ENCODE measurements around the gene ZNF121.
"Not testable (repeated sequence)": the region's sequence is repeated elsewhere in the genome, so short reads cannot be mapped to it uniquely, and the experiment has no call there.

The ZNF121 gene

DNA sequence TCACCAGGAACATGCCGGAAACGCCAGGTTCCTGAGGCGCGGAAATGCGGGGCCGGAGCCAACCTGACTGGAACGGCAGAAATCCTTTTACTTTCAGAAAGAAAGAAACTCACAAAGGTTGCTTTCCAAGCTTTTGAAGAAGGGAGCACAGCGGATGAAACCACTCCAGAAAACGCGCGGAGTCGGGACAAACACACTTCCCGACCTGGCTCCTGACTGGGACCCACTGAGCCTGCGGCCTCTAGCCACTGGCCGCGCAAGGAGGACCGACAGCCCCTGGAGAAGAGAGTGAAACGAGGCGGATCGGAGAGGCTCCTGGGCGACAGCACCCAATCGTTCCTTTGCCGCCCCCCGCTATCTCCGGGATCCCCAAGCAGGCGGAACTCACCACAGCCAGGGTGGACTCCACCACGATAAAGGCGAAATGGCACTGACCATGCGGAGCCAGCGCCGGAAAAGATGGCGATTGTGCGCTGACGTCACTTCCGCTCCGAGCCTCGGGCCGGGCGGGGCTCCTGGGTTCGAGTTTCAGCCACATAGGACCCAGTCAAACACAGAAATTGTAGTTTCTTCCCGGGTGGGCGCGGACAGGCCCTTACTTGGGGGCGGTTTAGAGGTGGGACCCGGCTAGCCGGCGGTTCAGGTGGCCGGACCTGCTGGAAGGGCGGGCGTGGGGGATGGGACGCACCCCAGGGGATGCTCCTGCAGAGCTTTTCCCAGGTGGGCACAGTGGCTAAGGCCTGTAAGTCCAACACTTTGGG is at the start of gene ZNF121:
Gene ZNF121, minus strand, starts transcription at position 432 of the 761 bp plus-strand sequence. CDS start 16,407 bp downstream, outside the sequence.
- DNase-seq (ENCODE audit: low spot score), result peak; percentile 85

DNA sequence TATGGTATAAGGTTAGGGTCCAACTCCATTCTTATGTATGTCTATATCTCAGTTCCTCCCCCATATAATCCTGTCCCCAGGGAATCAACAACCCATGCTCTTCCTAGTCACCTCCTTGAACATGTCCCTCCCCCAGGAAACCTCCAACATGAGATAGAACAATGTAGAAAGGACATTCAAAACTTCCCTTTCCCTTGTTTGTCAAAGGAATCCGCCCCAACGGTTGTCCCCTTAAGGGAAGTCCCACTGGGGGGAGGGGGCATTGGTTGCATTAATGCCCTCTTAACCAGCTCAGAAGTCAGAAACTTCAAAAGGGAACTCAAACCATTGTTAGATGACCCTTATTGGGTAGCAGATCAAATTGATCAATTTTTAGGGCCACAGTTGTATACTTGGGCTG is 43.6 kb upstream of the ZNF121 start:
- no peak for DNase-seq (ENCODE audit: low spot score)

DNA sequence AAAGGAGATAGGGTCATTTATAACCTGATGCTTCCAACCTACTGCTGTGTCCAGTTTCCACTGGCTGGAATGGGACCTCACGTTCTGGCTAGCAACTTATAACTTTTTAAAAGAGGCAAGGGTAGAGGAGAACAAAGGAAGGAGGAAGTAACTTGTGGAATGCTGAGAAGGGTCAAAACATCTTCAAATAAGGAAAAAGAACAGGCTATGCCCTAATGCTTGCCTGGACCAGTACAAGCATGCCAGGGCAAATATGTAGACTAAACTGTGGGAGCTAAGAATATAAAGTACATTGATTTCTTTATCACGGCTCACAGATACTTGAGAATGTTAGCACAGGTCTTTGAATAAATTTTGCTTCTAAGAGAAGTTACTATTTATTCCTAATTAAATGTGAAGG is 38.2 kb upstream of the ZNF121 start:
- DNase-seq (ENCODE audit: low spot score), result no peak

DNA sequence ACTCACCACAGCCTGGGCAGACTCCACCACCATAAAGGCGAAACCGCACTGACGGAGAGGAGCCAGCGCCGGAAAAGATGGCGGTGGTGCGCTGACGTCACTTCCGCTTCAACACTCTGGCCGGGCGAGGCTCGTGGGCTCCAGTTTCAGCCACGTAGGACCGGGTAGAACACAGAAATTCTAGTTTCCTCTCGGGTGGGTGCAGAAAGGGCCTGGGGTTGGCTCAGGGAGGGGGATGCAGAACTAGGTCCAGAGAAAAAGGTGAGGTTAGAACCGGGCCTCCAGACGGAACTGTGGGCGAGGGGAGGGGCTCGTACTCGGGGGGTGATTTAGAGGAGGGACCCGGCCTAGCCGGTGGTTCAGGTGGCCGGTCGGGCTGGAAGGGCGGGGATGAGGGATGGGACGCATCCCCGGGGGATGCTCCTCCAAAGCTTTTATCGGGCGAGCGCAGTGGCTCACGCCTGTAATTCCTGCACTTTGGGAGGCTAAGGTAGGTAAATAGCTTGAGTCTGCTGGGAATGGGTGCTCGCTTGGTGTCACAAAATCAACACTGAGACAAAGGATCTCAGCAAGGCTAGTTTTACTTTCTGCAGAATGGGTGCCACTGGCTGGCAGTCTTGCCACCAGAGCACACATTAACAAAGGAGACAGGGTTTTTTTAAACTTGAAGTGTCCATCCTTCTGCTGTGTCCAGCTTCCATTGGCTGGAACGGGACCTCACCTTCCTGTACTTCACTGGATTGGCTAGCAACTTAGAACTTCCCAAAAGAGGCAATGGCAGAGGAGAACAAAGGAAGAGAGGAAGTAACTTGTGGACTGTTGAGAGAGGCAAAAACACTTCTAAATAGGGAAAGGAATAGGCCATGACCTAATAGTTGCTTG is 37.1 kb upstream of the ZNF121 start, which contains the start of gene ZNF561:
Gene ZNF561, minus strand, starts transcription at position 77 of the 882 bp plus-strand sequence. CDS start 1,776 bp downstream, outside the sequence.
- peak; percentile 87 for DNase-seq (ENCODE audit: low spot score)

DNA sequence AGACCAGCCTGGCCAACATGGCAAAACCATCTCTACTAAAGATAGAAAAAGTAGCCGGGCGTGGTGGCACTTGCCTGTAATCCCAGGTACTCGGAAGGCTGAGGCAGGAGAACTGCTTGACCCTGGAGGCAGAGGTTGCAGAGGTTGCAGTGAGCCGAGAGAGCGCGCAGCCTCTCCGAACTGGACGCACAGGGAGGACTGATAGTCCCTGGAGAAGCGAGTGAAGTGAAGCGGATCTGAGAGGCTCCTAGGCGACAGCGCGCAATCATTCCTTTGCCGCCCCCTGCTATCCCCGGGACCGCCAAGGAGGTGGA is 36.5 kb upstream of the ZNF121 start:
- DNase-seq (ENCODE audit: low spot score), result no peak

DNA sequence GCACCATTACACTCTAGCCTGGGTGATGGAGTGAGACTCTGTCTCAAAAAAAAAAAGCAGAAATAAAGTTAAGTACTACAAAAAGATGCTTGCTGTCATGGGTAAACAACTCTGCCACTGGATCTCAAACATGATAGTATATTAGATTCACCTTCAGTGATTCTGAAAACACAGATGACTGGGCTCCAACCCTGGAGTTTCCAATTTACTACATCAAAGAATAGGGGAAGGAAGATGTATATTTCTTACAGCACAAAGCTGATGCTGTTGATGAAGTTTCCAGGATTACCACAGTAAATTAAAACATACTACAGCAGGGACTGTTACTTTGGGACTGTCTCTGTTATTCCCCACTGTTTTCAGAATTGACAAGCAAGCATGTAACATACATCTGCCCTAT is 31.5 kb upstream of the ZNF121 start:
- DNase-seq (ENCODE audit: low spot score), result no peak

DNA sequence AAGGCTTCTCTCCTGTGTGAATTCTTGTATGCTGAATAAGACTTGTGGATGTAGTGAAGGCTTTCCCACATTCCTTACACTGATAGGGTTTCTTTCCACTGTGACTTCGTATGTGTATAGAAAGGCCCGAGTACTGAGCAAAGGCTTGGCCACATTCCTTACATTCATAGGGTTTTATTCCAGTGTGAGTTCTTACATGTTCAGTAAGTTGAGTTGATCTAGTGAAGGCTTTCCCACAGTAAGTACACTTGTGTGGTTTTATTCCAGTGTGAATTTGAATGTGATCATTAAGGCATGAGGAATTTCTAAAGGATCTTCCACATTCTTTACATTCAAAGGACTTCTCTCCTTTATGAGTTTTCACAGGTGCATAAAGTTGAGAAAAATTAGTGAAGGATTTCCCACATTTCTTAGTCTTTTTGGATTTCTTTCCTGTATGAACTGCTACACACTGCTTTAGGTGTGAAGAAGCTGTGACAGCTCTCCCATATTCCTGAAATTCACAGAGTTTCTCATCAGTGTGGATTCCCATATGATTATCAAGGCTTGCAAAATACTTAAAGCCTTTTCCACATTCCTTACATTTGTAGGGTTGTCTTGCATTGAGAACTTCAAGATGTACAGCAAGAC is 26.3 kb upstream of the ZNF121 start:
- no peak for DNase-seq (ENCODE audit: low spot score)

DNA sequence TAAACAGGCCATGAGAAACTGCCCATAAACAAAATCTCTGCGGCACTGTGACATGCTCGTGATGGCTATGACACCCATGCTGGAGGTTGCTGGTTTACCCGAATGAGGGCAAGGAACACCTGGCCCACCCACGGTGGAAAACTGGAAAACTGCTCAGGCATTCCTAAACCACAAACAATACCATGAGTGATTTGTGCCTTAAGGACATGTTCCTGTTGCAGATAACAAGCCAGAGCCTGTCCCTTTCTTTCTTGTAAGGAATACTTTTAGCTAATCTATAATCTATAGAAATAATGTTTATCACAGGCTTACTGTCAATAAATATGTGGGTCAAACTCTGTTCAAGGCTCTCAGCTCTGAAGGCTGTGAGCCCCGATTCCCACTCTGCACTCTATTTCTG is 24.6 kb upstream of the ZNF121 start:
- DNase-seq (ENCODE audit: low spot score), result no peak

DNA sequence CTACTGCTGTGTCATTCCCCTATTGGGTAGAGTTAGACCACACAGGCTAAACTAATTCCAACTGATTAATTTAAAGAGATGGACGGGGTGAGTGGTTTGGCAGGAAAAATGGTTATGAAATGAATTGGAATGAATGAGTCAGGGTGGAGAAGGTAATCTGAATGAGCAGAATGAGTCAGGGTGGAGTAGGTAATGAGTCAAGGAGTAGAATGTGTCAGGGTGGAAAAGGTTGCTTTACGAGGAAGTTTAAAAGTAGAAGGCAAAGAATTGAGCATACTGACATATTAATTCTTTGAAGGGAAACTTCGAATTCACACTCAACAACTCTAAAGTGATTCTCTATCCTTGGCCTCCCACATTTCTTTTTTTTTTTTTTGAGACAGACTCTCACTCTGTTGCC is 12.7 kb upstream of the ZNF121 start:
- DNase-seq (ENCODE audit: low spot score), result no peak

DNA sequence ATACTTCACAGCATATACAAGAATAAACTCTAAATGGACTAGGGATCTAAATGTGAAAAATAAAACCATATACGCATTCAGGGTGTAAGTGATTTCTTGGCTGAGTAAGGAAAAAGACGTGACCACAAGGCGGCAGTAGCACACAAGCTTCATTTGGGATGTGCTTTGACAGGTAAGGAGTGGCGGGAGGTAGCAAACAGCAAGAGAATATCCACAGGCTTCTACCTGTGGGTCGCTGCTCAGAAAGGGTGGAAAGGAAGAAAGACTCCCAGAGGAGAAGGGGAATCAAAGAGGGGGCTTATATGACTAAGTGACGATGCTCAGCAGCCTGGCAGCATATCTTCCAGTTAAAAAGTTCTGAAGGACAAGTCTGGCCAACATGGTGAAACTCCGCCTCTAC is 2.5 kb upstream of the ZNF121 start:
- DNase-seq (ENCODE audit: low spot score), result peak; percentile 37

DNA sequence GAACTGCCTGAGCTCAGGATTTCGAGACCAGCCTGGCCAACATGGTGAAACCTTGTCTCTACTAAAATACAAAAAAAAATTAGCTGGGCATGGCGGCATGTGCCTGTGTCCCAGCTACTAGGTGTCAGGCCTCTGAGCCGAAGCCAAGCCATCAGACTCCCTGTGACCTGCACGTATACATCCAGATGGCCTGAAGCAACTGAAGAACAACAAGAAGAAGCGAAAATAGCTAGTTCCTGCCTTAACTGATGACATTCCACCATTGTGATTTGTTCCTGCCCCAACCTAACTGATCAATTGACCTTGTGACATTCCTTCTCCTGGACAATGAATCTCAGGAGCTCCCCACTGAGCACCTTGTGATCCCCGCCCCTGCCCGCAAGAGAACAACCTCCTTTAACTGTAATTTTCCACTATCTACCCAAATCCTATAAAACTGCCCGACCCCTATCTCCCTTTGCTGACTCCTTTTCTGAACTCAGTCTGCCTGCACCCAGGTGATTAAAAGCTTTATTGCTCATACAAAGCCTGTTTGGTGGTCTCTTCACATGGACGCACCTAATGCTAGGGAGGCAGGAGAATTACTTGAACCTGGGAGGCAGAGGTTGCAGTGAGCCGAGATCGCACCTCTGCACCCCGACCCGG is 2.1 kb downstream of the ZNF121 start:
- not testable (repeated sequence) for DNase-seq (ENCODE audit: low spot score)

DNA sequence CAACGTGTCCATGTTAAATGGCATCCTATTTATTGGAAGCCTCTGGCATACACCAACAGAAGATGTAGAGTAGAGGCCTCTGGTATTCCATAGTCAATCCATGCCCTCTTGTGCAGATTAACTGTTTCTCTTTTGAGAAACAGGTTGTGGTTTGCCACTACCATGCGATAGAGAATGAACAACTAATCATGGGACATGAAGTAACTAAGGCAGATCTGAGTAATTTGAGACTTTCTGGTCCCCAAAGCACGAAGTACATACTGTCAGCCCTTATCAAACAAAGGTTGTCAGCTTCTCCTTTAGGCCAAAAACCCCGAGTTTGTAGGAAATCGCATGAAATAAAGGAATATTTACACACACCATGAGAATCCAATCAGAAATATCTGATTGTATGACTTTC is 3.6 kb downstream of the ZNF121 start:
- no peak for DNase-seq (ENCODE audit: low spot score)

DNA sequence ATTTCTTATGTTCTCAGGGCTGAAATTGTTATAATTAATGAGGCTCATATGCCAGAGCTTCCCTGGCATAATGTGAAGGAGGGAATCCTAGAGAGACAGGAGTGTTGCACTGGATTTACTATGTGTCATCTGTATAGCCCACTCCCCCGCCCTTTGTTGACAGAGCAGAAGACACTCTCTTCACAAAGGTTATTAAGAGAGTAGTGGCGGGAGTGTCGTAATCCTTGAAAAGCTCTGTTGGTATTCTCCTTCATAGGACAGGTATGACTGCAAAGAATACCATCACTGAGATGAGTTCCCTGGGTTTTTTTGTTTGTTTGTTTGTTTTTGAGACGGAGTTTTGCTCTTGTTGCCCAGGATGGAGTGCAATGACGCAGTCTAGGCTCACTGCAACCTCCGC is 14.0 kb downstream of the ZNF121 start:
- no peak for DNase-seq (ENCODE audit: low spot score)

DNA sequence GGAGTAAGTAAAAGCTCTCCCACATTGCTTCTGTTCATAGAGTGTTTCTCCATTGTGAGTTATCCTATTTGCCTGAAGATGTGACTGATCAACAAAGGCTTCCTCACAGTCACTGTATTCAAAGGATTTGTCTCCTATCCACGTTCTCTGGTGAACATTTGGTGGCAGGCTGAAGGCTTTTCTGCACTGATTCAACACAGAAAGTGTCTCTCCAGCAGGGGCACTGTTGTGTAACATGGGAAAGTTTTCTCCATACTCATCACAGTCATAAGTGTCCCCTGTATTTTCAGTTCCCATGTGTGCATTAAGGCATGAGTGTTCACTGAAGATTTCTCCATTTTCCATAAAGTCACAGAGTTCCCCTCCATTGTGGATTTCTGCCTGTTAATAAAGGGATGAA is 17.6 kb downstream of the ZNF121 start:
- no peak for DNase-seq (ENCODE audit: low spot score)

DNA sequence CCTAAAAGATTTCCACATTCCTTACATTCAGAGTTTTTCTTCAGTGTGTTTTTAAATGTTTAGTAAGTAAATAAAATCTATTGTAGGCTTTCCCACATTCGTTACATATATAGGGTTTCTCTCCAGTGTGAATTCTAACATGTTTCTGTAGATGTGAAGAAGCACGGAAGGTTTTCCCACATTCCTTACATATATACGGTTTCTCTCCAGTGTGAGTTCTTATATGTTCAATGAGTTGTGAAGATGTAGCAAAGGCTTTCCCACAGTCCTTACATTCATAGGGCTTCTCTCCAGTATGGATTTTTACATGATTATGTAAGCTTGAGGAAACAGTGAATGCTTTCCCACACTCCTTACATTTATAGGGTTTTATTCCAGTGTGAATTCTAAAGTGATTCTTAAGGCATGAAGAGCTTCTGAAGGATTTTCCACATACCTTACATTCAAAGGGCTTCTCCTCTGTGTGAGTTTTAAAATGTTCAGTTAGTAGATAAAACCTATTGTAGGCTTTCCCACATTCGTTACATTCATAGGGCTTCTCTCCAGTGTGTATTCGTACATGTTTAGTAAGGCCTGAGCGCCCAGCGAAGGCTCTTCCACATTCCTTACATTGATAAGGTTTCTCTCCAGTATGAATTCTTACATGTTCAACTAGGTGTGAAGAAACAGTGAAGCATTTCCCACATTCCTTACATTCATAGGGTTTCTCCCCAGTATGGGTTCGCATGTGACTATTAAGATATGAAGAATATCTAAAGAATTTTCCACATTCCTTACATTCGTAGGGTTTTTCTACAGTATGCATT is 18.2 kb downstream of the ZNF121 start:
- DNase-seq (ENCODE audit: low spot score), result no peak

DNA sequence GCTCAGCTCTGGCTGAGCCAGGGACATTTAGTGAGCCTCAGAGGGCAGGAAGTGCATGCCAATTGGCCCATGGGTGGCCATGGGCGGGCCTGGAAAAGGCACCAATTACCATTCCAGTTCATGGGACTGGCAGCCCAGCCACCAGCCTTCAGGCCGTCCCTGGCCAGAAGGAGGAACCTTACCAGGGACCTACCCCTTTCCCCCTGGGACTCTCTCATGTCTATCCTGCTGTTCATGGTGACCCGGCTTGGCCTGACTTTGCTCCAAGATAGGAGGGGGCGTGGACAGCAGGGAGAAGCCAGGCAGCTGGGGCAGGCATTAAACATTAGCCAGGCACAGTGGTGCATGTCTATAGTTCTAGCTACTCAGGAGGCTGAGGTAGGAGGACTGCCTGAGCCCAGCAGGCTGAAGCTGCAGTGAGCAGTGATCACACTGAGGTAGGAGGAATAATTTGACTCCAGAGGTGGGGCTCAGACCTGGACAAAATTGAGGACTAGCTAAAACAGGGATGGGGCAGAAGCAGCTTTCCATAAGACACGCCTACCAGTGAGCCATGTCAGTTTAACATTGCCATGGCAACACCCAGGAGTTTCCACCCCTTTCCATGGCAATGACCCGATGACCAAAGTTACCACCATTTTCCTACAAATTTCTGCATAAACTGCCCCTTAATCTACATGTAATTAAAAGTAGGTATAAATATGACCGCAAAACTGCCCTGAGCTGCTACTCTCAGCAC is 31.6 kb downstream of the ZNF121 start:
- DNase-seq (ENCODE audit: low spot score), result no peak

DNA sequence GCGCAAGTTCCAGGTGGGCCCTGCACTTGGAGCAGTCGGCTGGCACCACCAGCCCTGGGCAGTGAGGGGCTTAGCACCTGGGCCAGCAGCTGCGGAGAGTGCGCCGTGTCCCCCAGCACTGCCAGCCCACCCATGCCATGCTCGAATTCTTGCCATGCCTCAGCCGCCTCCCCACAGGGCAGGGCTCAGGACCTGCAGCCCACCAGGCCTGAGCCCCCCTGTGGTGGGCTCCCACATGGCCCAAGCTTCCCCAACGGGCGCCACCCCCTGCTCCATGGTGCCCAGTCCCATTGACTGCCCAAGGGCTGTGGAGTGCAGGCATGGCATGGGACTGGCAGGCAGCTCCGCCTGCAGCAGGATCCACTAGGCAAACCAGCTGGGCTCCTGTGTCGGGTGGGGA is 36.4 kb downstream of the ZNF121 start:
- no peak for DNase-seq (ENCODE audit: low spot score)

DNA sequence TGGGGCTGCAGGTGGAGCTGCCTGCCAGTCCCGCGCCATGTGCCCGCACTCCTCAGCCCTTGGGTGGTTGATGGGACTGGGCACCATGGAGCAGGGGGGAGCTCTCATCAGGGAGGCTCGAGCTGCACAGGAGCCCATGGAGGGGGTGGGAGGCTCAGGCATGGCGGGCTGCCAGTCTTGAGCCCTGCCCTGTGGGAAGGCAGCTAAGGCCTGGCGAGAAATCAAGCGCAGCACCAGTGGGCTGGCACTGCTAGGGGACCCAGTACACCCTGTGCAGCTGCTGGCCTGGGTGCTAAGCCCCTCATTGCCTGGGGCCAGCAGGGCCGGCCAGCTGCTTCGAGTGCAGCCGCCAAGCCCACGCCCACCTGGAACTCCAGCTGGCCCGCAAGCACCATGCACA is 43.0 kb downstream of the ZNF121 start:
- not testable (repeated sequence) for DNase-seq (ENCODE audit: low spot score)

DNA sequence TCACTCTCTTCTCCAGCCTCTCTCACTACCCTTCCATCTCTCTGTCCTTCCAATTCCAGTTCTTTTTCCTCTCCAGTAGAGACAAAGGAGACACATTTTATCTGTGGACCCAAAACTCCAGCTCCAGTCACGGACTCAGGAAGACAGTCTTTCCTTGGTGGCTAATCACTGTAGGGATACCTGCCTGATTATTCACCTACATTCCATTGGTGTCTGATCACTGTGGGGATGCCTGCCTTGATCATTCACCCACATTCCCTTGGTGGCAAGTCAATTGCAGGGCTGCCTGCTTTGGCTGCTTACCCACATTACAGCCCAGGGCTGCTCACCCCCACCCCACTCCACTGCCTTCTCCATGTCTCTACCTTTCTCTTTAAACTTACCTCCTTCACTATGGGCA is 44.4 kb downstream of the ZNF121 start:
- not testable (repeated sequence) for DNase-seq (ENCODE audit: low spot score)

DNA sequence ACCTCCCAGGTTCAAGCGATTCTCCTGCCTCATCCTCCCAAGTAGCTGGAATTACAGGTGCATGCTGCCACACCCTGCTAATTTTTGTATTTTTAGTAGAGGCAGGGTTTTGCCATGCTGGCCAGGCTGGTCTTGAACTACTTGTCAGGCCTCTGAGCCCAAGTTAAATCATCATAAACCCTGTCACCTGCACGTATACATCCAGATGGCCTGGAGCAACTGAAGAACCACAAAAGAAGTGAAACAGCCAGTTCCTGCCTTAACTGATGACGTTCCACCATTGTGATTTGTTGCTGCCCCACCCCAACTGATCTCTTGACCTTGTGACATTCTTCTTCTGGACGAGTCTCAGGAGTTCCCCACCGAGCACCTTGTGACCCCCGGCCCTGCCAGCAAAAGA is 45.1 kb downstream of the ZNF121 start:
- DNase-seq (ENCODE audit: low spot score), result not testable (repeated sequence)

All from putamen (tissue), 1 donor.